K562 treated with DMSO at 1 percent for 4 hours (cell line): ENCODE data around the gene PDE3B. TPM values are rescaled to one million over a fixed set of nuclear protein-coding genes. Genes with fewer than 3 reads are reported as not detected.

Source experiments
- total RNA-seq: library from RNA; unstranded; fragments of 300-600 nt; gene quantifications from 2 replicates; pipeline ENCODE4 v1.2.3, GENCODE V29; 2022; ENCODE audit not compliant: insufficient read depth

Gene PDE3B
- total RNA-seq = 5.7 and 10.1 TPM in 2 replicates

DNA sequence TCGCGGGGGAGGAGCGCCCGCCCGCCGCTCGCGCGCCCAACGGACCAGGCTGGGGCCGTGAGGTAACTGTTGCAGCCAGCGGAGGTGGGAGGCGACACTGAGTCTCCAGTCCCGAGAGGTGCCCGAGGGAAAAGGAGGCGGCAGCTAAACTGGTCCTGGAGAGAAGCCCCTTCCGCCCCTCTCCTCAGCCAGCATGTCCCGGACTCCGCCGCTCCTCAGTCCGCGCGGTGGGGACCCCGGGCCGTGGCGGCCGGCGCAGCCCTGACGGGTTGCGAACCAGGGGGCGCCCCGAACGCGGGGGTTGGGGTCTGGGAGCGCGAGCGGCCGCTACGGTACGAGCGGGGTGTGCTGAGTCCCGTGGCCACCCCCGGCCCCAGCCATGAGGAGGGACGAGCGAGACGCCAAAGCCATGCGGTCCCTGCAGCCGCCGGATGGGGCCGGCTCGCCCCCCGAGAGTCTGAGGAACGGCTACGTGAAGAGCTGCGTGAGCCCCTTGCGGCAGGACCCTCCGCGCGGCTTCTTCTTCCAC lies at the start of gene PDE3B:
TSS of gene PDE3B (plus strand) at position 108 of the 529 bp plus-strand sequence. CDS start at position 380, 272 bp downstream.

DNA sequence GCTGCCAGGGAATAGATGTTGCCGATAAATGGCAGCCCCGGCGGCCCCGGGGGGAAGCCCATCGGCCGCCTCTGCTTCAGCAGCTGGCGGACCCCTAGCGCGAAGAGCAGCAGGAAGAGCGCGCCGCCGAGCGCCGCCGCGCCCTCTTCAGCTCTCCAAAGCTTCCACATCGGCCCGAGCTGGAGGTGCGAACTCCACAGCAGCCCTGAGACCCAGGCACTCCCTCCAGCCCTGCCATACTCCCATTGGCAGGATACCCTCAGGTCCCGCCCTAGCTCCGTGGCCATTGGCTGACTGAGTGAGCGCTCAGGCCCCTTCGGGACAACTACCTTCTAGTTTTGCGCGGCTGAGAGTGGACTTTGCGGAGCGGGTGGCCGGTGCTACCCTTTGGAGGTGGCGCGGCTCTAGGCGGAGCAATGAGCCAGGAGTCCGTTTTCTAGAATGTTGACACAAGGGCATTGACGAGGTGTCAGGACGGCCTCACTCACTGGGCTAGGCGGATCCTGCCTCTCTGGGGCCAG lies 248.5 kb downstream of the PDE3B start, which contains the start of gene CYP2R1:
TSS of gene CYP2R1 (minus strand) at position 196 of the 521 bp plus-strand sequence. CDS start at position 170, 26 bp downstream.

Other genes starting within 250 kb of the PDE3B start
- gene COPB1, start 144.0 kb upstream of the PDE3B start, total RNA-seq = 120 and 133 TPM in 2 replicates
- gene PSMA1, start 123.4 kb upstream of the PDE3B start, total RNA-seq = 246 and 247 TPM in 2 replicates
- 17.4 and 18.8 TPM in 2 replicates for gene CYP2R1, start 248.4 kb downstream of the PDE3B start, total RNA-seq